Measurements from ENCODE around the gene LY6G5C. TPM values are rescaled to one million over a fixed set of nuclear protein-coding genes. Genes with fewer than 3 reads are reported as not detected.
A peak's percentile ranks its signal among the peaks of the same experiment; 100 is the strongest.

The LY6G5C gene
- total and polyA plus RNA-seq, 9 of the 15 experiments (the other 6 are each of a cell fraction or from before 2014, with no cell fraction given), result 0.10 to 0.67 (median 0.46) TPM; not detected in 4

DNA sequence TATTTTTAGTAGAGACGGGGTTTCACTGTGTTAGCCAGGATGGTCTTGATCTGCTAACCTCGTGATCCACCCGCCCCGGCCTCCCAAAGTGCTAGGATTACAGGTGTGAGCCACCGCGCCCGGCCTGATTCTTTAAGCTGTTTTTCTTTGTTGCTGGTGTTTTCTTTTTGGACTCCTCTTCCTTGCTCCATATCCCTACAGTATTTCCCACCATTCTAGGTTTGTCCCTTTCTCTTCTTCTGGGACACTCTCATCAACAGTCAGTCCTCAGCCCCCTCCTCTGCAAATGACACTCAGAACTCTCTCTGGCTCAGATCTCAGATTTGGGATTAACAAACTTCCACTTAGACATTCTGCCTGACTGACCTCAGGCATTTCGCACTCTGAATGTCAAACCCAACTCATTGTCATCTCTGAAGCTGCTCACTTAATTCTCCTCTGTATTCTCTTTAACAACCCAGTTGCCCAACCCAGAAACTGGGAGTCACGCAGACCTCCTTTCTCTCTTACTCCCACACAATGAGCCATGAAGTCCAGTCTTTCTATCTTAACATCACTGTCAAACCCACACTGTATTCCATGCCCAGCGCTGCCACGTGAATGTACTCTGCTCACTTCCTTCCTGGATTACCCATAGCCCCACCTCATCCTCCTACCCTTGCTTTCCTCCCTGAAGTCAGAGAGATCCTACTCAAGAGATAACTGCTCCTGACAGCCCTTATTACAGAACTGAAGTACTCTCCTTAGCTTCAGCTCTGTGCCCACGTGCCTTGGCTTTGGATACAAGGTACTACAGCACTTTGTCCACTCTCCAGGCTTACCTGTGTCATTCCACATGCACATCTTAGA lies 44.9 kb upstream of the LY6G5C start (continued):
- TF ChIP-seq, protein P1, sequence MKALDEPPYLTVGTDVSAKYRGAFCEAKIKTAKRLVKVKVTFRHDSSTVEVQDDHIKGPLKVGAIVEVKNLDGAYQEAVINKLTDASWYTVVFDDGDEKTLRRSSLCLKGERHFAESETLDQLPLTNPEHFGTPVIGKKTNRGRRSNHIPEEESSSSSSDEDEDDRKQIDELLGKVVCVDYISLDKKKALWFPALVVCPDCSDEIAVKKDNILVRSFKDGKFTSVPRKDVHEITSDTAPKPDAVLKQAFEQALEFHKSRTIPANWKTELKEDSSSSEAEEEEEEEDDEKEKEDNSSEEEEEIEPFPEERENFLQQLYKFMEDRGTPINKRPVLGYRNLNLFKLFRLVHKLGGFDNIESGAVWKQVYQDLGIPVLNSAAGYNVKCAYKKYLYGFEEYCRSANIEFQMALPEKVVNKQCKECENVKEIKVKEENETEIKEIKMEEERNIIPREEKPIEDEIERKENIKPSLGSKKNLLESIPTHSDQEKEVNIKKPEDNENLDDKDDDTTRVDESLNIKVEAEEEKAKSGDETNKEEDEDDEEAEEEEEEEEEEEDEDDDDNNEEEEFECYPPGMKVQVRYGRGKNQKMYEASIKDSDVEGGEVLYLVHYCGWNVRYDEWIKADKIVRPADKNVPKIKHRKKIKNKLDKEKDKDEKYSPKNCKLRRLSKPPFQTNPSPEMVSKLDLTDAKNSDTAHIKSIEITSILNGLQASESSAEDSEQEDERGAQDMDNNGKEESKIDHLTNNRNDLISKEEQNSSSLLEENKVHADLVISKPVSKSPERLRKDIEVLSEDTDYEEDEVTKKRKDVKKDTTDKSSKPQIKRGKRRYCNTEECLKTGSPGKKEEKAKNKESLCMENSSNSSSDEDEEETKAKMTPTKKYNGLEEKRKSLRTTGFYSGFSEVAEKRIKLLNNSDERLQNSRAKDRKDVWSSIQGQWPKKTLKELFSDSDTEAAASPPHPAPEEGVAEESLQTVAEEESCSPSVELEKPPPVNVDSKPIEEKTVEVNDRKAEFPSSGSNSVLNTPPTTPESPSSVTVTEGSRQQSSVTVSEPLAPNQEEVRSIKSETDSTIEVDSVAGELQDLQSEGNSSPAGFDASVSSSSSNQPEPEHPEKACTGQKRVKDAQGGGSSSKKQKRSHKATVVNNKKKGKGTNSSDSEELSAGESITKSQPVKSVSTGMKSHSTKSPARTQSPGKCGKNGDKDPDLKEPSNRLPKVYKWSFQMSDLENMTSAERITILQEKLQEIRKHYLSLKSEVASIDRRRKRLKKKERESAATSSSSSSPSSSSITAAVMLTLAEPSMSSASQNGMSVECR (CRISPR knock-in tag; IDR thresholded peaks at IDR 0.05), result no peak
- TF ChIP-seq HLTF (IDR thresholded peaks at IDR 0.05) (no peak), U2AF1 (optimal IDR thresholded peaks at IDR 0.05; ENCODE audit: low read depth, low read length) (no peak), TAF1 (IDR thresholded peaks at IDR 0.05; ENCODE audit: control insufficient read depth, extremely low read depth, insufficient read depth, low read length, severe bottlenecking) (no peak), DIDO1 (tag; IDR thresholded peaks at IDR 0.05; ENCODE audit: low read depth) (no peak), EZH2 (IDR thresholded peaks at IDR 0.05; ENCODE audit: borderline replicate concordance, low read depth, low read length) (no peak), KAT2B (IDR thresholded peaks at IDR 0.05; ENCODE audit: low read depth, low read length) (no peak), SMARCA5 (IDR thresholded peaks at IDR 0.05) (no peak; the same call in none of the 2 replicates), ZBTB17 (CRISPR knock-in tag; IDR thresholded peaks at IDR 0.05) (peak; percentile 73; the same call in 1 of the 2 replicates), LEF1 (IDR thresholded peaks at IDR 0.05) (peak; percentile 64), XRCC3 (IDR thresholded peaks at IDR 0.05) (no peak), NFRKB (IDR thresholded peaks at IDR 0.05; ENCODE audit: low read depth) (peak; percentile 81)
- TF ChIP-seq, protein P2, sequence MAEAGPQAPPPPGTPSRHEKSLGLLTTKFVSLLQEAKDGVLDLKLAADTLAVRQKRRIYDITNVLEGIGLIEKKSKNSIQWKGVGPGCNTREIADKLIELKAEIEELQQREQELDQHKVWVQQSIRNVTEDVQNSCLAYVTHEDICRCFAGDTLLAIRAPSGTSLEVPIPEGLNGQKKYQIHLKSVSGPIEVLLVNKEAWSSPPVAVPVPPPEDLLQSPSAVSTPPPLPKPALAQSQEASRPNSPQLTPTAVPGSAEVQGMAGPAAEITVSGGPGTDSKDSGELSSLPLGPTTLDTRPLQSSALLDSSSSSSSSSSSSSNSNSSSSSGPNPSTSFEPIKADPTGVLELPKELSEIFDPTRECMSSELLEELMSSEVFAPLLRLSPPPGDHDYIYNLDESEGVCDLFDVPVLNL (CRISPR knock-in tag; IDR thresholded peaks at IDR 0.05; ENCODE audit: low read depth), result no peak
- TF ChIP-seq, protein P3, sequence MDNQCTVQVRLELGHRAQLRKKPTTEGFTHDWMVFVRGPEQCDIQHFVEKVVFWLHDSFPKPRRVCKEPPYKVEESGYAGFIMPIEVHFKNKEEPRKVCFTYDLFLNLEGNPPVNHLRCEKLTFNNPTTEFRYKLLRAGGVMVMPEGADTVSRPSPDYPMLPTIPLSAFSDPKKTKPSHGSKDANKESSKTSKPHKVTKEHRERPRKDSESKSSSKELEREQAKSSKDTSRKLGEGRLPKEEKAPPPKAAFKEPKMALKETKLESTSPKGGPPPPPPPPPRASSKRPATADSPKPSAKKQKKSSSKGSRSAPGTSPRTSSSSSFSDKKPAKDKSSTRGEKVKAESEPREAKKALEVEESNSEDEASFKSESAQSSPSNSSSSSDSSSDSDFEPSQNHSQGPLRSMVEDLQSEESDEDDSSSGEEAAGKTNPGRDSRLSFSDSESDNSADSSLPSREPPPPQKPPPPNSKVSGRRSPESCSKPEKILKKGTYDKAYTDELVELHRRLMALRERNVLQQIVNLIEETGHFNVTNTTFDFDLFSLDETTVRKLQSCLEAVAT (IDR thresholded peaks at IDR 0.05), result no peak; a peak in 1 of 4 replicates
- TF ChIP-seq, protein P4, sequence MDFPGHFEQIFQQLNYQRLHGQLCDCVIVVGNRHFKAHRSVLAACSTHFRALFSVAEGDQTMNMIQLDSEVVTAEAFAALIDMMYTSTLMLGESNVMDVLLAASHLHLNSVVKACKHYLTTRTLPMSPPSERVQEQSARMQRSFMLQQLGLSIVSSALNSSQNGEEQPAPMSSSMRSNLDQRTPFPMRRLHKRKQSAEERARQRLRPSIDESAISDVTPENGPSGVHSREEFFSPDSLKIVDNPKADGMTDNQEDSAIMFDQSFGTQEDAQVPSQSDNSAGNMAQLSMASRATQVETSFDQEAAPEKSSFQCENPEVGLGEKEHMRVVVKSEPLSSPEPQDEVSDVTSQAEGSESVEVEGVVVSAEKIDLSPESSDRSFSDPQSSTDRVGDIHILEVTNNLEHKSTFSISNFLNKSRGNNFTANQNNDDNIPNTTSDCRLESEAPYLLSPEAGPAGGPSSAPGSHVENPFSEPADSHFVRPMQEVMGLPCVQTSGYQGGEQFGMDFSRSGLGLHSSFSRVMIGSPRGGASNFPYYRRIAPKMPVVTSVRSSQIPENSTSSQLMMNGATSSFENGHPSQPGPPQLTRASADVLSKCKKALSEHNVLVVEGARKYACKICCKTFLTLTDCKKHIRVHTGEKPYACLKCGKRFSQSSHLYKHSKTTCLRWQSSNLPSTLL (IDR thresholded peaks at IDR 0.05), result no peak
- TF ChIP-seq, protein P5, sequence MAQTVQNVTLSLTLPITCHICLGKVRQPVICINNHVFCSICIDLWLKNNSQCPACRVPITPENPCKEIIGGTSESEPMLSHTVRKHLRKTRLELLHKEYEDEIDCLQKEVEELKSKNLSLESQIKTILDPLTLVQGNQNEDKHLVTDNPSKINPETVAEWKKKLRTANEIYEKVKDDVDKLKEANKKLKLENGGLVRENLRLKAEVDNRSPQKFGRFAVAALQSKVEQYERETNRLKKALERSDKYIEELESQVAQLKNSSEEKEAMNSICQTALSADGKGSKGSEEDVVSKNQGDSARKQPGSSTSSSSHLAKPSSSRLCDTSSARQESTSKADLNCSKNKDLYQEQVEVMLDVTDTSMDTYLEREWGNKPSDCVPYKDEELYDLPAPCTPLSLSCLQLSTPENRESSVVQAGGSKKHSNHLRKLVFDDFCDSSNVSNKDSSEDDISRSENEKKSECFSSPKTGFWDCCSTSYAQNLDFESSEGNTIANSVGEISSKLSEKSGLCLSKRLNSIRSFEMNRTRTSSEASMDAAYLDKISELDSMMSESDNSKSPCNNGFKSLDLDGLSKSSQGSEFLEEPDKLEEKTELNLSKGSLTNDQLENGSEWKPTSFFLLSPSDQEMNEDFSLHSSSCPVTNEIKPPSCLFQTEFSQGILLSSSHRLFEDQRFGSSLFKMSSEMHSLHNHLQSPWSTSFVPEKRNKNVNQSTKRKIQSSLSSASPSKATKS (CRISPR knock-in tag; IDR thresholded peaks at IDR 0.05), result no peak
